ENCODE measurements around the gene PTTG1IP.
A peak's percentile ranks its signal among the peaks of the same experiment; 100 is the strongest.

- TF ChIP-seq CTCF (IDR thresholded peaks at IDR 0.05) = peak in 2 of 5 experiments; percentile 6 to 7
- peak; percentile 59 for TF ChIP-seq POLR2A (IDR thresholded peaks at IDR 0.05)
- TF ChIP-seq POLR2AphosphoS5 (IDR thresholded peaks at IDR 0.05) = peak; percentile 82 to 92 (median 84)
- no peak for TF ChIP-seq EP300 (IDR thresholded peaks at IDR 0.05; ENCODE audit: low read depth)
Observed at GRCh38 chr21:44801468-44802395, 71.8 kb downstream of the PTTG1IP start, which contains the start of gene UBE2G2.

Data from transverse colon (tissue), 4 donors.